ENCODE measurements around the gene UBQLN4.

Gene UBQLN4

DNA sequence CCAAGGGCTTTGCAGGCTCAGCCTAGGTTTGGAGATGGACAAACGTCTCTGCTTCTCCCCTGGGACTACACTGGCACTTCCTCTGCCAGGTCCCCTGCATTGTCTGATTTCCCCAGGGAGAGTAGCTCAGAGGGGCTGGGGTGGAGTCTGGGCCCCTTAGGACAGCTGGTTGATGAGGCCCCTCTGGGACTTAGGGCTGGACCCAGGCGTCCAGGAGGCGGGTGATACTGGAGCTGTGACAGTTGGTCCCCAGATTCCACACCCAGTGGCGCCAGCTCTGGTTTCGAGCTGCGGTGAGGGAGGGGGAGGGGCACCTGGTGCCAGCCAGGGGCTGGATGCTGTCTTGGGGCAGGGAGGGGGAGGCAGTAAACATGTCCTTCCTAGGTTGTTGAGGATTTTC is 36.1 kb upstream of the UBQLN4 start:
- no peak for DNase-seq (ENCODE audit: low read depth)
- TF ChIP-seq, protein P1, sequence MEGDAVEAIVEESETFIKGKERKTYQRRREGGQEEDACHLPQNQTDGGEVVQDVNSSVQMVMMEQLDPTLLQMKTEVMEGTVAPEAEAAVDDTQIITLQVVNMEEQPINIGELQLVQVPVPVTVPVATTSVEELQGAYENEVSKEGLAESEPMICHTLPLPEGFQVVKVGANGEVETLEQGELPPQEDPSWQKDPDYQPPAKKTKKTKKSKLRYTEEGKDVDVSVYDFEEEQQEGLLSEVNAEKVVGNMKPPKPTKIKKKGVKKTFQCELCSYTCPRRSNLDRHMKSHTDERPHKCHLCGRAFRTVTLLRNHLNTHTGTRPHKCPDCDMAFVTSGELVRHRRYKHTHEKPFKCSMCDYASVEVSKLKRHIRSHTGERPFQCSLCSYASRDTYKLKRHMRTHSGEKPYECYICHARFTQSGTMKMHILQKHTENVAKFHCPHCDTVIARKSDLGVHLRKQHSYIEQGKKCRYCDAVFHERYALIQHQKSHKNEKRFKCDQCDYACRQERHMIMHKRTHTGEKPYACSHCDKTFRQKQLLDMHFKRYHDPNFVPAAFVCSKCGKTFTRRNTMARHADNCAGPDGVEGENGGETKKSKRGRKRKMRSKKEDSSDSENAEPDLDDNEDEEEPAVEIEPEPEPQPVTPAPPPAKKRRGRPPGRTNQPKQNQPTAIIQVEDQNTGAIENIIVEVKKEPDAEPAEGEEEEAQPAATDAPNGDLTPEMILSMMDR (IDR thresholded peaks at IDR 0.05; ENCODE audit: control insufficient read depth, insufficient read depth, low read depth, low read length, missing control alignments) = no peak
- no peak overlapping the region for H3K4me3 ChIP-seq (ENCODE audit: control insufficient read depth, low read depth, low read length)

DNA sequence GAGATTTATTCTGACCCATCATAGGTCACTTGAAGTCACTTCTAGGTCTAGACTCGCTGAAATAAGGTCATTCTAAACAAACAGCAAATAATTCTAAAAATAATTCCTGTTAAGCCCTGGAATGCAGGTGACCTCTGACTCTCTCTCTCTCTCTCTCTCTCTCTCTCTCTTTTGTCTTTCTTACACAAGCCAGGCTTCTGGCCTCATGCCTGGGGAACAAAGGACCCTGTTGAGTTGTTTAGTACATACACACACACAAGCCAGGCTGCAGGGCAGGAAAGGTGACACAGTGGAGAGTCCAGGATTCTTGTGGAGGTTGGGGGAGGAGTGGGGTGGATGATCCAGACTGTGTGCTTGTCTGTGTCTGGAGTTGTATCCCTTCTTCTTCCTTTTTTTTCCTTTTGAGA is 32.7 kb upstream of the UBQLN4 start:
- no peak for DNase-seq (ENCODE audit: low read depth)
- H3K4me3 ChIP-seq (ENCODE audit: control insufficient read depth, low read depth, low read length) = no peak overlapping the region
- TF ChIP-seq, protein P1 (IDR thresholded peaks at IDR 0.05; ENCODE audit: control insufficient read depth, insufficient read depth, low read depth, low read length, missing control alignments) = no peak

GRCh38 chr1:156083800-156084790 is 30.5 kb upstream of the UBQLN4 start:
- no peak overlapping the region for H3K4me3 ChIP-seq (ENCODE audit: control insufficient read depth, low read depth, low read length)
- no peak for DNase-seq (ENCODE audit: low read depth)
- TF ChIP-seq, protein P1 (IDR thresholded peaks at IDR 0.05; ENCODE audit: control insufficient read depth, insufficient read depth, low read depth, low read length, missing control alignments) = no peak

GRCh38 chr1:156082309-156083091 is 28.9 kb upstream of the UBQLN4 start, which contains the start of gene MEX3A:
MEX3A (minus strand) TSS chr1:156082465; CDS start chr1:156081998, 467 bp downstream.
- TF ChIP-seq, protein P1 (IDR thresholded peaks at IDR 0.05; ENCODE audit: control insufficient read depth, insufficient read depth, low read depth, low read length, missing control alignments) = no peak
- peak within 1 kb of the TSS; percentile 81 for H3K4me3 ChIP-seq (ENCODE audit: control insufficient read depth, low read depth, low read length)
- no peak for DNase-seq (ENCODE audit: low read depth)

DNA sequence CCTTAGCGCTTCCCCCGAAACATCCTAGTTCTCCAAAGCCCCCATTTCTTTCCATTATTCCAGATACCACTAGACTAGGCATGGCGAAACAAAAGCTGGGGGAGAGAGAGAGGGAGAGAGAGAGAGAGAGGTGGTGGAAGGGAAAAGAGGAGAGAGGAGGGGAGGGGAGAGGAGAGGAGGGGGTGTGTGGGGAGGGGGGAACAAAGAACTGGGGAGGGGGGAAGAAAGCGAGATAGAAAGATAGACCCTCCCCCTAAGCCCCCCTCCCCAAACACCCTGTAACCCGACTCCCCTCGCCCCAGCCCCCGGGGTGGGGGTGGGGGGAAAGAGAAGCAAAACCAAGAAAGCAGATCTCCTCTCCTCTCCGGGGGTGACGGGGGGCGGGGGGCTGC is 28.3 kb upstream of the UBQLN4 start:
- peak overlapping the region; percentile 81 for H3K4me3 ChIP-seq (ENCODE audit: control insufficient read depth, low read depth, low read length)

More for the DNA sequence above, 28.3 kb upstream of the UBQLN4 start:
- DNase-seq (ENCODE audit: low read depth) = no peak
- TF ChIP-seq, protein P1 (IDR thresholded peaks at IDR 0.05; ENCODE audit: control insufficient read depth, insufficient read depth, low read depth, low read length, missing control alignments) = no peak

Measured in AG09309 (cell line).